Measurements from ENCODE around the gene SCGN. TPM values are rescaled to one million over a fixed set of nuclear protein-coding genes. Genes with fewer than 3 reads are reported as not detected.

SCGN gene
- total and polyA plus RNA-seq, 9 of the 15 experiments (the other 6 are each of a cell fraction or from before 2014, with no cell fraction given), result not detected

DNA sequence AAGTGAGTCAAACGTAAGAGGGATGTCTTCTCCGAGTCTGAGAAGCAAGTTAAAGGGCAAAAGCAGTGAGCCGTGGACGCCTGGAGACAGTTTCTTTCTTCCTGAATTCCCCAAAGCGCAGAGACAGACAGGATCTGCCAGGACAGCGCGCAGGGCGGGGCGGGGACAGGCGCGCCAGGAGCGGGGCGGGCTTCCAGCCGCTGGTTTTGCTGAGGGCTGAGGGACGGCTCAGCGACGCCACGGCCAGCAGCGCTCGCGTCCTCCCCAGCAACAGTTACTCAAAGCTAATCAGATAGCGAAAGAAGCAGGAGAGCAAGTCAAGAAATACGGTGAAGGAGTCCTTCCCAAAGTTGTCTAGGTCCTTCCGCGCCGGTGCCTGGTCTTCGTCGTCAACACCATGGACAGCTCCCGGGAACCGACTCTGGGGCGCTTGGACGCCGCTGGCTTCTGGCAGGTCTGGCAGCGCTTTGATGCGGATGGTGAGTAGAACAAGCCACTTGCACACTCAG lies at the start of gene SCGN (continued):
- TF ChIP-seq, protein P1, sequence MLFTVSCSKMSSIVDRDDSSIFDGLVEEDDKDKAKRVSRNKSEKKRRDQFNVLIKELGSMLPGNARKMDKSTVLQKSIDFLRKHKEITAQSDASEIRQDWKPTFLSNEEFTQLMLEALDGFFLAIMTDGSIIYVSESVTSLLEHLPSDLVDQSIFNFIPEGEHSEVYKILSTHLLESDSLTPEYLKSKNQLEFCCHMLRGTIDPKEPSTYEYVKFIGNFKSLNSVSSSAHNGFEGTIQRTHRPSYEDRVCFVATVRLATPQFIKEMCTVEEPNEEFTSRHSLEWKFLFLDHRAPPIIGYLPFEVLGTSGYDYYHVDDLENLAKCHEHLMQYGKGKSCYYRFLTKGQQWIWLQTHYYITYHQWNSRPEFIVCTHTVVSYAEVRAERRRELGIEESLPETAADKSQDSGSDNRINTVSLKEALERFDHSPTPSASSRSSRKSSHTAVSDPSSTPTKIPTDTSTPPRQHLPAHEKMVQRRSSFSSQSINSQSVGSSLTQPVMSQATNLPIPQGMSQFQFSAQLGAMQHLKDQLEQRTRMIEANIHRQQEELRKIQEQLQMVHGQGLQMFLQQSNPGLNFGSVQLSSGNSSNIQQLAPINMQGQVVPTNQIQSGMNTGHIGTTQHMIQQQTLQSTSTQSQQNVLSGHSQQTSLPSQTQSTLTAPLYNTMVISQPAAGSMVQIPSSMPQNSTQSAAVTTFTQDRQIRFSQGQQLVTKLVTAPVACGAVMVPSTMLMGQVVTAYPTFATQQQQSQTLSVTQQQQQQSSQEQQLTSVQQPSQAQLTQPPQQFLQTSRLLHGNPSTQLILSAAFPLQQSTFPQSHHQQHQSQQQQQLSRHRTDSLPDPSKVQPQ (CRISPR knock-in tag; IDR thresholded peaks at IDR 0.05; ENCODE audit: borderline replicate concordance), result no peak
- TF ChIP-seq ZNF764 (CRISPR knock-in tag; IDR thresholded peaks at IDR 0.05; ENCODE audit: low read depth), result no peak
- no peak for TF ChIP-seq ZSCAN32 (CRISPR knock-in tag; IDR thresholded peaks at IDR 0.05)
- no peak for TF ChIP-seq PML (IDR thresholded peaks at IDR 0.05; ENCODE audit: low read length)
- no peak for TF ChIP-seq ZNF263 (CRISPR knock-in tag; IDR thresholded peaks at IDR 0.05; ENCODE audit: borderline replicate concordance)
- TF ChIP-seq, protein P2, sequence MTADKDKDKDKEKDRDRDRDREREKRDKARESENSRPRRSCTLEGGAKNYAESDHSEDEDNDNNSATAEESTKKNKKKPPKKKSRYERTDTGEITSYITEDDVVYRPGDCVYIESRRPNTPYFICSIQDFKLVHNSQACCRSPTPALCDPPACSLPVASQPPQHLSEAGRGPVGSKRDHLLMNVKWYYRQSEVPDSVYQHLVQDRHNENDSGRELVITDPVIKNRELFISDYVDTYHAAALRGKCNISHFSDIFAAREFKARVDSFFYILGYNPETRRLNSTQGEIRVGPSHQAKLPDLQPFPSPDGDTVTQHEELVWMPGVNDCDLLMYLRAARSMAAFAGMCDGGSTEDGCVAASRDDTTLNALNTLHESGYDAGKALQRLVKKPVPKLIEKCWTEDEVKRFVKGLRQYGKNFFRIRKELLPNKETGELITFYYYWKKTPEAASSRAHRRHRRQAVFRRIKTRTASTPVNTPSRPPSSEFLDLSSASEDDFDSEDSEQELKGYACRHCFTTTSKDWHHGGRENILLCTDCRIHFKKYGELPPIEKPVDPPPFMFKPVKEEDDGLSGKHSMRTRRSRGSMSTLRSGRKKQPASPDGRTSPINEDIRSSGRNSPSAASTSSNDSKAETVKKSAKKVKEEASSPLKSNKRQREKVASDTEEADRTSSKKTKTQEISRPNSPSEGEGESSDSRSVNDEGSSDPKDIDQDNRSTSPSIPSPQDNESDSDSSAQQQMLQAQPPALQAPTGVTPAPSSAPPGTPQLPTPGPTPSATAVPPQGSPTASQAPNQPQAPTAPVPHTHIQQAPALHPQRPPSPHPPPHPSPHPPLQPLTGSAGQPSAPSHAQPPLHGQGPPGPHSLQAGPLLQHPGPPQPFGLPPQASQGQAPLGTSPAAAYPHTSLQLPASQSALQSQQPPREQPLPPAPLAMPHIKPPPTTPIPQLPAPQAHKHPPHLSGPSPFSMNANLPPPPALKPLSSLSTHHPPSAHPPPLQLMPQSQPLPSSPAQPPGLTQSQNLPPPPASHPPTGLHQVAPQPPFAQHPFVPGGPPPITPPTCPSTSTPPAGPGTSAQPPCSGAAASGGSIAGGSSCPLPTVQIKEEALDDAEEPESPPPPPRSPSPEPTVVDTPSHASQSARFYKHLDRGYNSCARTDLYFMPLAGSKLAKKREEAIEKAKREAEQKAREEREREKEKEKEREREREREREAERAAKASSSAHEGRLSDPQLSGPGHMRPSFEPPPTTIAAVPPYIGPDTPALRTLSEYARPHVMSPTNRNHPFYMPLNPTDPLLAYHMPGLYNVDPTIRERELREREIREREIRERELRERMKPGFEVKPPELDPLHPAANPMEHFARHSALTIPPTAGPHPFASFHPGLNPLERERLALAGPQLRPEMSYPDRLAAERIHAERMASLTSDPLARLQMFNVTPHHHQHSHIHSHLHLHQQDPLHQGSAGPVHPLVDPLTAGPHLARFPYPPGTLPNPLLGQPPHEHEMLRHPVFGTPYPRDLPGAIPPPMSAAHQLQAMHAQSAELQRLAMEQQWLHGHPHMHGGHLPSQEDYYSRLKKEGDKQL (CRISPR knock-in tag; IDR thresholded peaks at IDR 0.05; ENCODE audit: borderline replicate concordance), result no peak
- no peak for TF ChIP-seq MTA2 (IDR thresholded peaks at IDR 0.05; ENCODE audit: low read depth)
- TF ChIP-seq MXI1 (IDR thresholded peaks at IDR 0.05; ENCODE audit: low read depth, low read length), result no peak
- TF ChIP-seq, protein P3, sequence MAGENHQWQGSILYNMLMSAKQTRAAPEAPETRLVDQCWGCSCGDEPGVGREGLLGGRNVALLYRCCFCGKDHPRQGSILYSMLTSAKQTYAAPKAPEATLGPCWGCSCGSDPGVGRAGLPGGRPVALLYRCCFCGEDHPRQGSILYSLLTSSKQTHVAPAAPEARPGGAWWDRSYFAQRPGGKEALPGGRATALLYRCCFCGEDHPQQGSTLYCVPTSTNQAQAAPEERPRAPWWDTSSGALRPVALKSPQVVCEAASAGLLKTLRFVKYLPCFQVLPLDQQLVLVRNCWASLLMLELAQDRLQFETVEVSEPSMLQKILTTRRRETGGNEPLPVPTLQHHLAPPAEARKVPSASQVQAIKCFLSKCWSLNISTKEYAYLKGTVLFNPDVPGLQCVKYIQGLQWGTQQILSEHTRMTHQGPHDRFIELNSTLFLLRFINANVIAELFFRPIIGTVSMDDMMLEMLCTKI (IDR thresholded peaks at IDR 0.05; ENCODE audit: partially characterized antibody), result no peak
- TF ChIP-seq ILF3 (IDR thresholded peaks at IDR 0.05; ENCODE audit: borderline replicate concordance), result no peak
- TF ChIP-seq CAMTA2 (CRISPR knock-in tag; conservative IDR thresholded peaks at IDR 0.05), result no peak
- TF ChIP-seq PURB (CRISPR knock-in tag; IDR thresholded peaks at IDR 0.05; ENCODE audit: low read depth), result no peak
- no peak for TF ChIP-seq CBX1 (IDR thresholded peaks at IDR 0.05; ENCODE audit: low read depth)
- TF ChIP-seq ZNF507 (tag; conservative IDR thresholded peaks at IDR 0.05), result no peak
- TF ChIP-seq, protein P4, sequence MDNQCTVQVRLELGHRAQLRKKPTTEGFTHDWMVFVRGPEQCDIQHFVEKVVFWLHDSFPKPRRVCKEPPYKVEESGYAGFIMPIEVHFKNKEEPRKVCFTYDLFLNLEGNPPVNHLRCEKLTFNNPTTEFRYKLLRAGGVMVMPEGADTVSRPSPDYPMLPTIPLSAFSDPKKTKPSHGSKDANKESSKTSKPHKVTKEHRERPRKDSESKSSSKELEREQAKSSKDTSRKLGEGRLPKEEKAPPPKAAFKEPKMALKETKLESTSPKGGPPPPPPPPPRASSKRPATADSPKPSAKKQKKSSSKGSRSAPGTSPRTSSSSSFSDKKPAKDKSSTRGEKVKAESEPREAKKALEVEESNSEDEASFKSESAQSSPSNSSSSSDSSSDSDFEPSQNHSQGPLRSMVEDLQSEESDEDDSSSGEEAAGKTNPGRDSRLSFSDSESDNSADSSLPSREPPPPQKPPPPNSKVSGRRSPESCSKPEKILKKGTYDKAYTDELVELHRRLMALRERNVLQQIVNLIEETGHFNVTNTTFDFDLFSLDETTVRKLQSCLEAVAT (IDR thresholded peaks at IDR 0.05), result no peak
- TF ChIP-seq ZC3H4 (CRISPR knock-in tag; IDR thresholded peaks at IDR 0.05; ENCODE audit: borderline replicate concordance), result no peak
- TF ChIP-seq RUNX1 (IDR thresholded peaks at IDR 0.05; ENCODE audit: low read depth), result no peak
- TF ChIP-seq XRCC5 (IDR thresholded peaks at IDR 0.05; ENCODE audit: low read depth, low read length), result no peak
- no peak for TF ChIP-seq CCNT2 (IDR thresholded peaks at IDR 0.05; ENCODE audit: borderline replicate concordance, extremely low read depth, insufficient read length, low read depth, low read length)

All from K562 (cell line).